Measurements from ENCODE around the gene C17orf100.

- no peak for TF ChIP-seq POLR2A (IDR thresholded peaks at IDR 0.05; ENCODE audit: low read length)
- no peak for TF ChIP-seq GATA1 (IDR thresholded peaks at IDR 0.05; ENCODE audit: low read depth, low read length)
Measured at GRCh38 chr17:6639014-6639585, 12.5 kb upstream of the C17orf100 start.
